Astrocyte (in vitro differentiated cells and primary cell): ENCODE results near the gene KLHL22.

Source experiments
- CTCF ChIP-seq: IDR thresholded peaks from 2 replicates; pipeline ENCODE4 v1.5.1; 2011; ENCODE audit warnings: low read depth, mild to moderate bottlenecking, inconsistent platforms, low read length, moderate library complexity; ENCODE audit not compliant: insufficient read depth
- EZH2 ChIP-seq: IDR thresholded peaks from 2 replicates; pipeline ENCODE4 v1.6.1; 2012; ENCODE audit warnings: mild to moderate bottlenecking, low read length, inconsistent platforms; ENCODE audit not compliant: insufficient read depth

GRCh38 chr22:20463324-20464095, 32.1 kb downstream of the KLHL22 start:
- no peak for TF ChIP-seq CTCF
- no peak for TF ChIP-seq EZH2
